ENCODE results near the gene CDC25C.

- no peak for TF ChIP-seq CTCF (conservative IDR thresholded peaks at IDR 0.05)
- no peak for TF ChIP-seq EZH2 (IDR thresholded peaks at IDR 0.05; ENCODE audit: low read depth)
Measured at GRCh38 chr5:138263581-138263980, 68.0 kb downstream of the CDC25C start.

Measured in PC-9 (cell line).